Ecto neural progenitor cell (in vitro differentiated cells): ENCODE results near the gene ICAM1.
"Not testable (repeated sequence)": the region's sequence is repeated elsewhere in the genome, so short reads cannot be mapped to it uniquely, and the experiment has no call there.

Experiments used
- DNase-seq: peaks from one replicate; pipeline ENCODE4 v3.0.0-alpha.2; 2018; ENCODE audit warnings: low spot score

ICAM1 gene

GRCh38 chr19:10277795-10278589 lies 7.1 kb downstream of the ICAM1 start:
- DNase-seq: no peak

- no peak for DNase-seq
Measured at GRCh38 chr19:10278935-10279334, 8.0 kb downstream of the ICAM1 start.

GRCh38 chr19:10279737-10280442 lies 9.0 kb downstream of the ICAM1 start:
- DNase-seq: no peak

GRCh38 chr19:10282043-10282442 lies 11.1 kb downstream of the ICAM1 start:
- not testable (repeated sequence) for DNase-seq

- no peak for DNase-seq
Measured at GRCh38 chr19:10283301-10284064, 12.6 kb downstream of the ICAM1 start.

GRCh38 chr19:10284065-10284959 lies 13.4 kb downstream of the ICAM1 start:
- DNase-seq: no peak

- no peak for DNase-seq
Measured at GRCh38 chr19:10284960-10285278, 14.0 kb downstream of the ICAM1 start.

GRCh38 chr19:10285393-10285792 lies 14.5 kb downstream of the ICAM1 start:
- no peak for DNase-seq

- peak; percentile 63 for DNase-seq
Measured at GRCh38 chr19:10286803-10287737, 16.1 kb downstream of the ICAM1 start, which contains the start of gene ICAM4. Gene ICAM4 (plus strand): TSS chr19:10286955. CDS start chr19:10287013, 58 bp downstream.

- DNase-seq: peak; percentile 85
Measured at GRCh38 chr19:10288662-10289166, 17.8 kb downstream of the ICAM1 start.

GRCh38 chr19:10289167-10289835 lies 18.4 kb downstream of the ICAM1 start:
- DNase-seq: peak; percentile 72

GRCh38 chr19:10289836-10290356 lies 19.0 kb downstream of the ICAM1 start, which contains the start of gene ICAM5:
Gene ICAM5 (plus strand): TSS chr19:10289952. CDS start chr19:10290044, 92 bp downstream.
- DNase-seq: no peak

GRCh38 chr19:10290357-10290875 lies 19.5 kb downstream of the ICAM1 start:
- peak; percentile 58 for DNase-seq

GRCh38 chr19:10290876-10291553 lies 20.1 kb downstream of the ICAM1 start:
- DNase-seq: peak; percentile 69

GRCh38 chr19:10291554-10292205 lies 20.8 kb downstream of the ICAM1 start:
- DNase-seq: no peak

GRCh38 chr19:10292206-10292788 lies 21.4 kb downstream of the ICAM1 start:
- peak; percentile 90 for DNase-seq

- DNase-seq: peak; percentile 59
Measured at GRCh38 chr19:10292789-10293636, 22.1 kb downstream of the ICAM1 start.
